Immature natural killer cell (primary cell): ENCODE results near the gene TSNAXIP1. TPM values are rescaled to one million over a fixed set of nuclear protein-coding genes. Genes with fewer than 3 reads are reported as not detected.

Experiments
- DNase-seq, 3 donors: peaks; one replicate each; pipeline ENCODE4 v3.0.0; 2022; ENCODE audit warnings: mixed read lengths in 1 of 3
- H3K27ac Mint-ChIP-seq, 6 donors: one replicate each; pipeline ENCODE4 v1.8.0; 2020; ENCODE audit warnings: mixed read lengths in 6 of 6, mild to moderate bottlenecking in 5 of 6, inconsistent platforms in 4 of 6, moderate library complexity in 3 of 6
- H3K27me3 Mint-ChIP-seq, 3 donors: one replicate each; pipeline ENCODE4 v1.8.0; 2020 to 2021; ENCODE audit warnings: low read depth in 3 of 3, mild to moderate bottlenecking in 3 of 3, mixed read lengths in 3 of 3, moderate library complexity in 3 of 3, inconsistent platforms in 1 of 3
- H3K36me3 Mint-ChIP-seq, 3 donors: one replicate each; pipeline ENCODE4 v1.8.0; 2020; ENCODE audit warnings: mixed read lengths in 3 of 3, inconsistent platforms in 2 of 3, mild to moderate bottlenecking in 2 of 3
- H3K4me1 Mint-ChIP-seq, 2 donors: one replicate each; pipeline ENCODE4 v1.8.0; 2020; ENCODE audit warnings: inconsistent platforms in 2 of 2, mild to moderate bottlenecking in 2 of 2, mixed read lengths in 2 of 2, moderate library complexity in 1 of 2
- H3K4me3 Mint-ChIP-seq, 5 donors: one replicate each; pipeline ENCODE4 v1.8.0; 2020; ENCODE audit warnings: mild to moderate bottlenecking in 5 of 5, mixed read lengths in 5 of 5, inconsistent platforms in 3 of 5, moderate library complexity in 3 of 5
- H3K9me3 Mint-ChIP-seq, 6 donors: one replicate each; pipeline ENCODE4 v1.8.0; 2020; ENCODE audit warnings: mild to moderate bottlenecking in 6 of 6, mixed read lengths in 6 of 6, inconsistent platforms in 4 of 6, moderate library complexity in 3 of 6
- polyA plus RNA-seq, 3 donors: library from polyadenylated mRNA; unstranded; fragments of 300-500 nt; fragmentation: Illumina TruSeq; gene quantifications; one replicate each; pipeline ENCODE4 v1.2.3, GENCODE V29; 2021

Gene TSNAXIP1
- not detected for polyA plus RNA-seq

GRCh38 chr16:67806428-67807147, at the start of gene TSNAXIP1, which contains the start of gene RANBP10:
Gene TSNAXIP1, plus strand, starts transcription at chr16:67806889. Its CDS starts 261 bp downstream, at chr16:67807150.
Gene RANBP10, minus strand, starts transcription at chr16:67806560. Its CDS starts 24 bp downstream, at chr16:67806536.
- peak; percentile 96 to 98 (median 97) for DNase-seq
- Mint-ChIP-seq H3K4me1 (peaks cover 26% of the 10 kb centered on the region in 2 donors), H3K27me3 (peaks cover 0 to 5% (median 3%) of the 10 kb centered on the region in 3 donors), H3K9me3 (no peaks in the 10 kb centered on the region), H3K27ac (peak within 1 kb of the TSS; percentile 85 to 97 (median 93)), H3K4me3 (peak within 1 kb of the TSS; percentile 92 to 97 (median 94)), H3K36me3 (no peaks in the 10 kb centered on the region)

- Mint-ChIP-seq H3K27me3 (peaks cover 0 to 5% (median 2%) of the 10 kb centered on the region in 3 donors), H3K9me3 (no peaks in the 10 kb centered on the region), H3K4me1 (peaks cover 15 to 16% of the 10 kb centered on the region in 2 donors), H3K4me3 (no peak overlapping the region), H3K27ac (no peak overlapping the region), H3K36me3 (peaks cover 0 to 4% (median 0%) of the 10 kb centered on the region in 3 donors)
- DNase-seq = no peak
These were observed 48.7 kb upstream of the TSNAXIP1 start for GRCh38 chr16:67758006-67758405.

- H3K27me3 Mint-ChIP-seq = peaks cover 0 to 5% (median 0%) of the 10 kb centered on the region in 3 donors
- no peak for DNase-seq
- no peaks in the 10 kb centered on the region for H3K9me3 Mint-ChIP-seq
- H3K27ac Mint-ChIP-seq = no peak overlapping the region
- peaks cover 0 to 4% (median 0%) of the 10 kb centered on the region in 3 donors for H3K36me3 Mint-ChIP-seq
- no peak overlapping the region for H3K4me3 Mint-ChIP-seq
- peaks cover 15 to 16% of the 10 kb centered on the region in 2 donors for H3K4me1 Mint-ChIP-seq
These were observed 47.7 kb upstream of the TSNAXIP1 start for GRCh38 chr16:67758966-67759365.

- Mint-ChIP-seq H3K36me3 (peaks cover 0 to 4% (median 0%) of the 10 kb centered on the region in 3 donors), H3K27ac (peak overlapping the region in 4 of 6 donors; percentile 33 to 66 (median 53)), H3K4me3 (no peak overlapping the region), H3K4me1 (peaks cover 15 to 16% of the 10 kb centered on the region in 2 donors), H3K27me3 (peaks cover 0 to 5% (median 0%) of the 10 kb centered on the region in 3 donors), H3K9me3 (no peaks in the 10 kb centered on the region)
- no peak for DNase-seq
These were observed 46.3 kb upstream of the TSNAXIP1 start for GRCh38 chr16:67760206-67760955.

GRCh38 chr16:67760956-67761230, 45.8 kb upstream of the TSNAXIP1 start:
- no peak overlapping the region for H3K4me3 Mint-ChIP-seq
- H3K9me3 Mint-ChIP-seq = no peaks in the 10 kb centered on the region
- H3K36me3 Mint-ChIP-seq = peaks cover 0 to 4% (median under 1%) of the 10 kb centered on the region in 3 donors
- peak overlapping the region in 5 of 6 donors; percentile 21 to 76 (median 62) for H3K27ac Mint-ChIP-seq
- H3K4me1 Mint-ChIP-seq = peaks cover 15 to 16% of the 10 kb centered on the region in 2 donors
- H3K27me3 Mint-ChIP-seq = peaks cover 0 to 5% (median 0%) of the 10 kb centered on the region in 3 donors
- no peak for DNase-seq

GRCh38 chr16:67761924-67762323, 44.8 kb upstream of the TSNAXIP1 start:
- Mint-ChIP-seq H3K36me3 (peaks cover 0 to 4% (median 4%) of the 10 kb centered on the region in 3 donors), H3K27ac (peak overlapping the region in 1 of 6 donors; percentile 45), H3K9me3 (no peaks in the 10 kb centered on the region), H3K27me3 (peaks cover 0 to 5% (median 0%) of the 10 kb centered on the region in 3 donors), H3K4me3 (no peak overlapping the region), H3K4me1 (peaks cover 15 to 16% of the 10 kb centered on the region in 2 donors)
- DNase-seq = no peak

GRCh38 chr16:67762385-67762784, 44.3 kb upstream of the TSNAXIP1 start:
- no peak for DNase-seq
- peaks cover 15 to 16% of the 10 kb centered on the region in 2 donors for H3K4me1 Mint-ChIP-seq
- H3K9me3 Mint-ChIP-seq = no peaks in the 10 kb centered on the region
- H3K36me3 Mint-ChIP-seq = peaks cover 0 to 4% (median 4%) of the 10 kb centered on the region in 3 donors
- H3K27ac Mint-ChIP-seq = no peak overlapping the region
- H3K4me3 Mint-ChIP-seq = no peak overlapping the region
- H3K27me3 Mint-ChIP-seq = peaks cover 0 to 5% (median 0%) of the 10 kb centered on the region in 3 donors

- DNase-seq = no peak
- Mint-ChIP-seq H3K27me3 (peaks cover 0 to 5% (median 0%) of the 10 kb centered on the region in 3 donors), H3K4me3 (no peak overlapping the region), H3K27ac (peak overlapping the region in 1 of 6 donors; percentile 43), H3K36me3 (peaks cover 0 to 4% (median 4%) of the 10 kb centered on the region in 3 donors), H3K4me1 (peaks cover 15 to 16% of the 10 kb centered on the region in 2 donors), H3K9me3 (no peaks in the 10 kb centered on the region)
These were observed 43.6 kb upstream of the TSNAXIP1 start for GRCh38 chr16:67763066-67763465.

GRCh38 chr16:67764158-67764667, 42.5 kb upstream of the TSNAXIP1 start:
- Mint-ChIP-seq H3K9me3 (no peaks in the 10 kb centered on the region), H3K27me3 (peaks cover 0 to 5% (median 0%) of the 10 kb centered on the region in 3 donors), H3K4me1 (peaks cover 13 to 16% of the 10 kb centered on the region in 2 donors), H3K36me3 (peaks cover 0 to 4% (median 4%) of the 10 kb centered on the region in 3 donors), H3K4me3 (no peak overlapping the region), H3K27ac (no peak overlapping the region)
- DNase-seq = no peak

GRCh38 chr16:67766291-67766690, 40.4 kb upstream of the TSNAXIP1 start:
- Mint-ChIP-seq H3K27me3 (peaks cover 0 to 5% (median 0%) of the 10 kb centered on the region in 3 donors), H3K36me3 (peaks cover 0 to 14% (median 8%) of the 10 kb centered on the region in 3 donors), H3K27ac (no peak overlapping the region), H3K4me3 (no peak overlapping the region), H3K4me1 (peaks cover 2 to 5% of the 10 kb centered on the region in 2 donors), H3K9me3 (no peaks in the 10 kb centered on the region)
- DNase-seq = no peak

GRCh38 chr16:67767953-67768352, 38.7 kb upstream of the TSNAXIP1 start:
- Mint-ChIP-seq H3K27me3 (no peaks in the 10 kb centered on the region), H3K9me3 (no peaks in the 10 kb centered on the region), H3K36me3 (peaks cover 0 to 16% (median 4%) of the 10 kb centered on the region in 3 donors), H3K27ac (no peak overlapping the region), H3K4me1 (peaks cover 0 to 1% of the 10 kb centered on the region in 2 donors), H3K4me3 (no peak overlapping the region)
- DNase-seq = no peak

- DNase-seq = no peak
- Mint-ChIP-seq H3K4me3 (no peak overlapping the region), H3K27me3 (peaks cover 0 to 2% (median 0%) of the 10 kb centered on the region in 3 donors), H3K9me3 (no peaks in the 10 kb centered on the region), H3K4me1 (peaks cover 1 to 7% of the 10 kb centered on the region in 2 donors), H3K36me3 (peaks cover 0 to 16% (median 4%) of the 10 kb centered on the region in 3 donors), H3K27ac (no peak overlapping the region)
These were observed 36.2 kb upstream of the TSNAXIP1 start for GRCh38 chr16:67770346-67770991.

- no peaks in the 10 kb centered on the region for H3K9me3 Mint-ChIP-seq
- no peak overlapping the region for H3K27ac Mint-ChIP-seq
- peaks cover 0 to 2% (median 0%) of the 10 kb centered on the region in 3 donors for H3K27me3 Mint-ChIP-seq
These were observed 33.6 kb upstream of the TSNAXIP1 start for GRCh38 chr16:67773099-67773498.

More at GRCh38 chr16:67773099-67773498, 33.6 kb upstream of the TSNAXIP1 start:
- DNase-seq = no peak
- Mint-ChIP-seq H3K4me3 (no peak overlapping the region), H3K4me1 (peaks cover 5 to 7% of the 10 kb centered on the region in 2 donors), H3K36me3 (peaks cover 0 to 12% (median 4%) of the 10 kb centered on the region in 3 donors)
